ENCODE results near the gene KCTD17. TPM values are rescaled to one million over a fixed set of nuclear protein-coding genes. Genes with fewer than 3 reads are reported as not detected.

Gene KCTD17
- total and polyA plus RNA-seq, 2 of the 13 experiments (the other 11 are each of a cell fraction or from before 2014, with no cell fraction given) = 5.3 to 11.7 TPM

DNA sequence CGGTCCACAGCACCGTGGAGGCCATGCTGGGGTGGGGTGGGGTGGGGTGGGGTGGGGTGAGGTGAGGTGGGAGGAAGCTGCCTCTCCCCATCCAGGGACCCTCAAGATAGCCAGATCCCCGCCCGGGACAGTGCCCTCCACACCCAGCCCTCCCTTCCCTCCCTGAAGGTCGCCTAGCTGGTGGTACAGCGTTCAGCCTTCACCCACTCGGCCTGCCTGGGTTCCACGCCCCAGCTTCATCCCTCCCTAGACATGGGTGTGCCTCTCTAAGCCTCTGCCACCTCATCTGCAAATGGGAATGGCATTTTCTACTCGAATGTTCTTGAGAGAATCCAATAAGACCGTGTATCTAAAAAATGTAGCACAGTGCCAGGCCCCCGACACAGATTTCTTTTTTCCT, 17.8 kb downstream of the KCTD17 start:
- DNase-seq (ENCODE audit: low spot score) = no peak
- BruUV-seq (replicated peaks) = no TSS peak
- ChIA-PET POLR2A (no interaction called here), CTCF (ENCODE audit: low intra/inter-chr PET ratio, low total read pairs) (no interaction called here)
- 37% methylated on average over 4 of the region's 11 CpGs for WGBS (ENCODE audit: low lambda C conversion rate)
- intact Hi-C loops (cut with micrococcal nuclease; ENCODE audit: unreplicated experiment) (no loop called here), in situ Hi-C loops (cut with HindIII; ENCODE audit: extremely low pct_ligation_motif_present, low pct_unique_long_range_greater_than_20kb) (no loop called here)
- FAIRE-seq = no peak
- H3K27me3 ChIP-seq (ENCODE audit: control insufficient read depth in 1 of 2, insufficient read depth in 2 of 2, low read length in 2 of 2) = no peaks in the 10 kb centered on the region
- TF ChIP-seq TP53 (CRISPR knock-in tag; conservative IDR thresholded peaks at IDR 0.05) (no peak), CREB1 (IDR thresholded peaks at IDR 0.05) (no peak), CREB1 (CRISPR knock-in tag; IDR thresholded peaks at IDR 0.05) (no peak), NFATC3 (CRISPR knock-in tag; IDR thresholded peaks at IDR 0.05) (no peak), KAT2B (IDR thresholded peaks at IDR 0.05; ENCODE audit: borderline replicate concordance, low read depth, low read length) (no peak), SALL2 (CRISPR knock-in tag; IDR thresholded peaks at IDR 0.05) (no peak), SATB2 (CRISPR knock-in tag; IDR thresholded peaks at IDR 0.05) (no peak), SRY (CRISPR knock-in tag; IDR thresholded peaks at IDR 0.05) (no peak), ZNF44 (CRISPR knock-in tag; IDR thresholded peaks at IDR 0.05) (no peak), SMAD1 (CRISPR knock-in tag; IDR thresholded peaks at IDR 0.05; ENCODE audit: borderline replicate concordance, low read depth) (no peak), TGIF2 (CRISPR knock-in tag; IDR thresholded peaks at IDR 0.05) (no peak)
- no peaks in the 10 kb centered on the region for H3K36me3 ChIP-seq (replicated peaks in 1 of 2; ENCODE audit: control insufficient read depth in 1 of 2, insufficient read depth in 2 of 2, low read length in 2 of 2)
- H3K4me2 ChIP-seq (ENCODE audit: low read depth, low read length) = no peak overlapping the region
- H3K27ac ChIP-seq (ENCODE audit: extremely low read length, insufficient read depth, low read length) = no peak overlapping the region
- no peak overlapping the region for H3K4me3 ChIP-seq (replicated peaks in 1 of 3; ENCODE audit: insufficient read depth in 1 of 3, low read depth in 2 of 3, low read length in 3 of 3)
- H2AFZ ChIP-seq (ENCODE audit: low read length) = no peak overlapping the region
- H3K4me1 ChIP-seq (ENCODE audit: insufficient read depth, low read length) = 0 out of 2 replicates have a peak, but pooled peaks cover 7% of the 10 kb centered on the region
- no peaks in the 10 kb centered on the region for H3K79me2 ChIP-seq (ENCODE audit: insufficient read depth, low read length)
- ATAC-seq = no peak
- H3K9ac ChIP-seq (ENCODE audit: insufficient read depth, low read depth, low read length) = no peak overlapping the region
- no peaks in the 10 kb centered on the region for H4K20me1 ChIP-seq (ENCODE audit: insufficient read depth, low read length)
- H3K9me3 ChIP-seq (ENCODE audit: low read length) = peaks cover 11% of the 10 kb centered on the region; the same call in 1 of the 2 replicates

DNA sequence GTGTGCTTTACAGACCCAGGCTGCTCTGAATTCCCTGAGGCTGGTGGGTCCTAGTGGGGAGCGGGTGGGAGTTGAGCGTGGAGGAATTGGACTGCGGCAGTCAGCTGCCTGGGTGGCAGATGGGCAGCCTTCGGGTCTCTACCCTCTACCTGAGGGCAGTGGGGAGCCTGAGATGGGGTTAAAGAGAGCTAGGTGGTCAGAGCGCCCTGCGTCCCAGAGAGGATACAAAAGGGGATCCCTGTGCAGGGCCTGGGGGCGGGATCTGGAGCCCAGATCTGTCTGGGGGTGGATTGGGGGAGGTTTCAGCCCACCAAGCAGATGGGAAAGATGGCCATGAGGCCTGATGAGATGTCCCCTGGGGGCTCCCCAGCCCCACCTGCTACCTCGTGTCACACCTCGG, 18.2 kb downstream of the KCTD17 start:
- intact Hi-C loops (cut with micrococcal nuclease; ENCODE audit: unreplicated experiment) = no loop called here
- Histone ChIP-seq H3K9me3 (ENCODE audit: low read length) (peaks cover 11% of the 10 kb centered on the region; the same call in 1 of the 2 replicates), H3K36me3 (replicated peaks in 1 of 2; ENCODE audit: control insufficient read depth in 1 of 2, insufficient read depth in 2 of 2, low read length in 2 of 2) (no peaks in the 10 kb centered on the region), H3K27ac (ENCODE audit: extremely low read length, insufficient read depth, low read length) (no peak overlapping the region), H3K4me1 (ENCODE audit: insufficient read depth, low read length) (peaks cover 11% of the 10 kb centered on the region; the same call in 1 of the 2 replicates), H3K27me3 (ENCODE audit: control insufficient read depth in 1 of 2, insufficient read depth in 2 of 2, low read length in 2 of 2) (no peaks in the 10 kb centered on the region), H2AFZ (ENCODE audit: low read length) (no peak overlapping the region), H3K4me3 (replicated peaks in 1 of 3; ENCODE audit: insufficient read depth in 1 of 3, low read depth in 2 of 3, low read length in 3 of 3) (no peak overlapping the region), H3K79me2 (ENCODE audit: insufficient read depth, low read length) (no peaks in the 10 kb centered on the region), H3K4me2 (ENCODE audit: low read depth, low read length) (no peak overlapping the region), H4K20me1 (ENCODE audit: insufficient read depth, low read length) (no peaks in the 10 kb centered on the region), H3K9ac (ENCODE audit: insufficient read depth, low read depth, low read length) (no peak overlapping the region)
- DNase-seq (ENCODE audit: low spot score) (no peak), FAIRE-seq (no peak), ATAC-seq (no peak)
- 64% methylated on average over 6 of the region's 9 CpGs for WGBS (ENCODE audit: low lambda C conversion rate)
- ChIA-PET CTCF (ENCODE audit: low intra/inter-chr PET ratio, low total read pairs) (no interaction called here), POLR2A (no interaction called here)
- in situ Hi-C loops (cut with HindIII; ENCODE audit: extremely low pct_ligation_motif_present, low pct_unique_long_range_greater_than_20kb) = no loop called here
- no TSS peak for BruUV-seq (replicated peaks)
- TF ChIP-seq KLF6 (CRISPR knock-in tag; IDR thresholded peaks at IDR 0.05) (no peak), JARID2 (CRISPR knock-in tag; IDR thresholded peaks at IDR 0.05; ENCODE audit: insufficient replicate concordance) (no peak), ZNF232 (CRISPR knock-in tag; IDR thresholded peaks at IDR 0.05; ENCODE audit: borderline replicate concordance) (no peak), ZSCAN25 (CRISPR knock-in tag; IDR thresholded peaks at IDR 0.05) (no peak), ZNF12 (CRISPR knock-in tag; IDR thresholded peaks at IDR 0.05) (no peak), ZNF704 (CRISPR knock-in tag; IDR thresholded peaks at IDR 0.05; ENCODE audit: borderline replicate concordance) (no peak), ZNF143 (CRISPR knock-in tag; IDR thresholded peaks at IDR 0.05) (no peak)
- TF ChIP-seq, protein P1, sequence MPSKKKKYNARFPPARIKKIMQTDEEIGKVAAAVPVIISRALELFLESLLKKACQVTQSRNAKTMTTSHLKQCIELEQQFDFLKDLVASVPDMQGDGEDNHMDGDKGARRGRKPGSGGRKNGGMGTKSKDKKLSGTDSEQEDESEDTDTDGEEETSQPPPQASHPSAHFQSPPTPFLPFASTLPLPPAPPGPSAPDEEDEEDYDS (CRISPR knock-in tag; IDR thresholded peaks at IDR 0.05) = no peak
- TF ChIP-seq, protein P2, sequence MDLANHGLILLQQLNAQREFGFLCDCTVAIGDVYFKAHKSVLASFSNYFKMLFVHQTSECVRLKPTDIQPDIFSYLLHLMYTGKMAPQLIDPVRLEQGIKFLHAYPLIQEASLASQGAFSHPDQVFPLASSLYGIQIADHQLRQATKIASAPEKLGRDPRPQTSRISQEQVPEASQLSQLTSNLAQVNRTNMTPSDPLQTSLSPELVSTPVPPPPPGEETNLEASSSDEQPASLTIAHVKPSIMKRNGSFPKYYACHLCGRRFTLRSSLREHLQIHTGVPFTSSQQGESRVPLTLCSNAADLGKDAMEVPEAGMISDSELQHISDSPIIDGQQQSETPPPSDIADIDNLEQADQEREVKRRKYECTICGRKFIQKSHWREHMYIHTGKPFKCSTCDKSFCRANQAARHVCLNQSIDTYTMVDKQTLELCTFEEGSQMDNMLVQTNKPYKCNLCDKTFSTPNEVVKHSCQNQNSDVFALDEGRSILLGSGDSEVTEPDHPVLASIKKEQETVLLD (CRISPR knock-in tag; IDR thresholded peaks at IDR 0.05; ENCODE audit: low read depth) = no peak
